GM19023 (cell line): Measurements from ENCODE around the gene CCDC188.
"Not testable (repeated sequence)": the region's sequence is repeated elsewhere in the genome, so short reads cannot be mapped to it uniquely, and the experiment has no call there.

Source experiments
- ATAC-seq: cut with Tn5 transposase; IDR thresholded peaks from one replicate; pipeline ENCODE4 v1.9.1; 2021; ENCODE audit warnings: mild to moderate bottlenecking, moderate library complexity; ENCODE audit not compliant: unreplicated experiment

Gene CCDC188

GRCh38 chr22:20171288-20172140 lies 20.7 kb upstream of the CCDC188 start:
- ATAC-seq = no peak

- no peak for ATAC-seq
These were observed 19.3 kb upstream of the CCDC188 start for GRCh38 chr22:20170170-20170569.

DNA sequence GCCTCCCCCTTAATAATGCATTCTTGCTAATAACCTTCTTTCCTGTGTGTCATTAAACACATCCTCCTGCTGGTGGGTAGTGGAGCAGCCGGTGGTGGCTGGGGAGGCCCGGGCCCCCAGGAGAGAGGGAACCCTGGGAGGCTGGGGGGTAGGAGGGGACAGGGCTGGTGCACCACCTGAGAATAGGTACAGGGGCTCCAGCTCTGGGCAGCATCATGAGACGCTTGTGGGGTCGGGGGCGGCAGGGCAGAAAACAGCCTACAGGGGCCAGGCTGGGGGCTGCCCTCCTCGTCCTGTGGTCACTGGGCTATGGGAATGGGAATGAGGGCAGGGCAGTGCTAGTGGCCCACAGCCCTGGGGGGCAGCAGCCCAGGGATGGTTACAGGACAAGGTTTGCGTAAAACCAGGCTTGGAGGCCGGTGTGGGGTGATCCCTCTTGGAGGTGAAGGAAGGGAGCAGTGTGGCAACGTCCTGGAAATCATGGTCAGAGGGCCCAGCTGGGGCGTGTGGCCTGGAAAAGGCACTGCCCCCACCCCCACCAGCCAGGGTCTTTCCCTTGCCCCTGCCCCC lies 18.5 kb upstream of the CCDC188 start:
- no peak for ATAC-seq

- no peak for ATAC-seq
These were observed 16.9 kb upstream of the CCDC188 start for GRCh38 chr22:20167643-20168322.

DNA sequence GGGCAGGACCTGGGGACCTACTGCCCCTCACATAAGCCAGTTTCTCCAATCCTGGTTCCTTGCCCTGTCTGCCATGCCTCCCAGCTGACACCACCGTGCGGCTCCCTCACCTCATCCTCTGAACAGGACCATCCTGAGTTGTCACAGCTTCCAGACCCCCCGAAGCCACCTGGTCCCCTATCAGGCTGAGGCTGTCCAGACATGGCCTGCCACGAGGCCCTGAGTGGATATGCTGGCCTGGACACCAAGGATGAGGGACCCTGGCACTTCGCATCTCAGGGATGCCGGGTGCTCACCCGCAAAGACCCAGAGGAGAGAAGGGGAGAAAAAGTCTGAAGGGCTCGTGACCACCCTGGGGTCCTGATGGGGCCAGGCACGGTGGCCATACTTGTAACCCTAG lies 15.8 kb upstream of the CCDC188 start:
- no peak for ATAC-seq

GRCh38 chr22:20165913-20166312 lies 15.1 kb upstream of the CCDC188 start:
- no peak for ATAC-seq

DNA sequence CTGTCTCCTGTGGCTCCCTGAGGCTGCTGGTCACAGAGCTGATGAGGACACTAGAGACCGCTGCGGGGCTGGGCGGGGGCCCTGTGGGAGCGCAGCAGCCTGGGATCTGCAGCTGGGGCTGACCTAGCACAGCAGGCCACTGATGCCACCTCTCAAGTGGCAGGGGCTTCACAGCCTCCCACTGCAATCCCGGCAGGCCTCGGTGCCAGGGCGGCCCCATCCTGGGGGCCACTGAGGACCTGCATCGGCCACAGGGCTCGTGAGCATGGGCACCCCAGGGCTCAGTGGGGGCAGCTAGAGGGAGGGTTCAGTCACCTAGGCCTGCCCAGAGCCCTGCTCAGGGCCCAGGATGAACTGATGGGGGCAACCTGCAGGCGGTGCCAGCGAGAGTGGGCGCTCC lies 14.6 kb upstream of the CCDC188 start:
- ATAC-seq = no peak

- no peak for ATAC-seq
These were observed 14.0 kb upstream of the CCDC188 start for GRCh38 chr22:20164863-20165262.

DNA sequence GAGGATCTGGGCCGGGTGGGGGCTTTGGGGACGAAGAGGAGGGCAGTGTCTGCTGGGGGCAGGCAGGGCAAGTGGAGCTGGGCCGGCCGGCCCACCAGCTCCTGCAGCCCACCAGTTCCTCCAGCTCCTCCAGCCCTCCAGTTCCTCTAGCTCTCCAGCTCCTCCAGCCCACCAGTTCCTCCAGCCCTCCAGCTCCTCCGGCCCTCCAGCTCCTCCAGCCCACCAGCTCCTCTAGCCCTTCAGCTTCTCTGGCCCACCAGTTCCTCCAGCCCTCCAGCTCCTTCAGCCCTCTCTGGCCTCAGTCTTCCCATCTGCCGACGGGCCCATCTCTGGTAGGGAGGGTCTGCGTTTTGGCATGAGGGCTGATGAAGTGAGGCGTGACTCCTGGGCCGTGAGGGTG lies 9.2 kb upstream of the CCDC188 start:
- ATAC-seq = no peak

- ATAC-seq = not testable (repeated sequence)
These were observed 8.7 kb upstream of the CCDC188 start for GRCh38 chr22:20159531-20159930.

- no peak for ATAC-seq
These were observed 8.2 kb upstream of the CCDC188 start for GRCh38 chr22:20159076-20159475.

- no peak for ATAC-seq
These were observed 7.7 kb upstream of the CCDC188 start for GRCh38 chr22:20158391-20159036.

- ATAC-seq = no peak
These were observed 6.8 kb upstream of the CCDC188 start for GRCh38 chr22:20157430-20158183.

GRCh38 chr22:20156611-20157429 lies 6.0 kb upstream of the CCDC188 start:
- ATAC-seq = no peak

- ATAC-seq = no peak
These were observed 5.2 kb upstream of the CCDC188 start for GRCh38 chr22:20156042-20156389.

GRCh38 chr22:20155330-20156041 lies 4.6 kb upstream of the CCDC188 start:
- ATAC-seq = no peak

DNA sequence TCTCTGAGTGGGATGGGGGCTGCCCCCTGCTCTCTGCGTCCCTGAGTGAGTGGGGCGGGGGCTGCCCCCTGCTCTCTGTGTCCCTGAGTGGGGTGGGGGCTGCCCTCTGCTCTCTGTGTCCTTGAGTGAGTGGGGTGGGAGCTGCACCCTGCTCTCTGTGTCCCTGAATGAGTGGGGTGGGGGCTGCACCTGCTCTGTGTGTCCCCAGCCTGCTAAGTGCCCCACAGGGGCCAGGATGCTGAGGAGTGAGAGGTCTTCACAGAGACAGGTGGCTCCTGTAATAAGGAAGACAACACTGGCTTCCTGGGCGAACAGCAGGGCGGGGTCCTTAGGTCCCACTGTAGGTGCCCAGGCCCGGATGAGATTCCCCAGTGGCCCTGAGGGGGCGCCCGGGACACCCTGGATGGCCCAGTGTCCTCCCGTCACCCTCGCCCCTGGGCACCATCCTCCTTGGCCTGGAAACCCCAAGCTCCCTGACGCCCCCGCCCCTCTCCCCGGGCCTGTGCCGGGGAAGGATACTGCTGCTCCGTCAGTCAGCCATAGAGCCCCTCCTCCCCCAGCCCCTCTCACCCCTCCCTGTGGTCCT lies 3.8 kb upstream of the CCDC188 start:
- ATAC-seq = no peak

GRCh38 chr22:20153945-20154344 lies 3.1 kb upstream of the CCDC188 start:
- no peak for ATAC-seq

DNA sequence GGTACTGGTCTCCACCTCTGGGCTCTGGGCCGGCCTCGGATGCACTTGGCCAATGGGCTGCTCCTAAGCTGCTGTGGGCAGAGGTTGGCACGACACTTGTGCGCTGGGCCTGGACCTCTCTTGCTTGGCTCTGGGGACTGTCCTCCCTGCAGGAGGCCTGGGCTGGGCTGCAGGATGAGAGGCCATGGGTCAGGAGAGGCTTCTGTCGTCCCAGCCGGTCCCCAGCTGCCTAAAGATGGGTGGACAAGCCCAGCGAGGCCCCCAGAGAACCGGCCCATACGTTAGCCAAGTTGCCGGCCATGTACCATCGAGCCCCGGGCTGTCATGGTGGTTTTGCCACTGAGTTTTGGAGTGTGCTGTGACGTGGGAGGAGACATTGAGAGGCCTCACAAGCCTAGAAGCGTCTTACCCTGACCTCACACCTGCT lies 1.6 kb upstream of the CCDC188 start:
- ATAC-seq = no peak
